ENCODE data around the gene C11orf71.

Gene C11orf71

DNA sequence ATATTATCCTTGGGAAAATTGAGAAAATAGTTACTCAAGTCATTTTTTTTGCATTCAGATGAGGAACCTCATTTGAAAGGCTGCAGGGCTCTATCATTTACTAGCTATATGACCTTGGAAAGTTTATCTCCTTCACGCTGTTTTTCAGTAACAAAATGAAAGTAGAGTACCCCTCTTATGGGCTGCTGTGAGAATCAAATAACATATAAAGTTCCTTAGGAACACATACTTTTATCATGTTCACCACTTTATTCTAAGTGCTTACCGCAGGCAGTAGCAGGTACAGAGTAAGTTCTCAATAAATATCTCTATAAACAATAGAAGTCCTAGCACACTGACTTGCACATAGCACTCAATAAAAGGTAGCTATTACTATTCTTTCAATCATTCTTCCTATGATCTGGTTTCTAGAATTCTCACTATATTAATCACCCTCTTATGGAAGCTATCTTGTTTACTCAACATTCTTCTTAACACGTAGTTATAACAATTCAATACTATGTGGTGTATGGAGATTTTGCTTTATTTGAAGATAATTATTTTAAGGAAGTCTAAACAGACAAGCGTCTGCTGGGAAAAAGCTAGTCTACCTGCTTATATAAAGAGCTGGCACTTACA lies 1.9 kb downstream of the C11orf71 start:
- DNase-seq: no peak

DNA sequence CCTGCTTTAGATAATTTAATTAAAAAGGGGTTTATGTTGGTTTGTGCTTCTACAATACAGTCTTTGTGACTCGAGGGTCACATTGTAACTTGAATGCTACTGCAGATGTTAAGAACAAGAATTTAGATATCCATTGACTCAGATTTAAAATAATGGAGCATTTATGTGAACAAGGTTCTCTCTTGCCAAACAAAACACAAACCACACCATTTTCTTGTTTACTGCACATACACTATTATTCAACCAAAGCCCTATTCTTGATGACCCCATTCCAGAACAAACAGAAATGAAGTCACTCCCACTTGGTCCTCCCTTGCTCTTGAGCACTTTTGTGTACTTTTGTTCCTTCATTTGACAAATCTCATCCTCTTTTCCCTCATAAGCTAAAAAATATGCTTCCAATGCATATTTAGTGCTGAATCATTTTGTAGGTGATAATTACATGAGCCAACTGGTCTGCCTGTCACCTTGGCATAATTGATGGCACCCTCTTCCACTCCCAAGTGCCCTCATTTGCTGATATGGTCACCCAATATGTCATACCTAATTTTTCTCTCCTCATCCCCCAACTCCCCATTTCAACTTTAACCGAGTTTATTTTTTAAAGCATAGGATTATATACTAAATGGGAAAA lies 2.8 kb downstream of the C11orf71 start:
- DNase-seq: no peak

DNA sequence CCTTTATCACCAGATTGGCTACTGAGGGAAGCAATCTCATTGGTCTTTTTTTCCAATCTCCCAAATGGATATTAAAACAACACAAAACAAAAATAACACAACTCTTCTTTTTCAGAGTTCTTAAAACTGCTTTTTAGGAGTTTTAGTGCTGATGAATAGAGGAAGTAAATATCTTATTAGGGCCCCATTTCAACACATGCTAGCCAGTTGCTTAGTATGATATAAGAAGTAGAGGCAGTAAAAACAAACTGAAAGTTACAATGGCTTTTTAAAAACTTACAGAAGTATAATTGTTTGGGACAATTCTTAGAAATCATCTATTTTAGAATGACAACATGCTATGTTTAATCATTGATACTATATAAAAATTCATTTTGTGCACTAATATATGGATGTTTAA lies 3.4 kb downstream of the C11orf71 start:
- no peak for DNase-seq

DNA sequence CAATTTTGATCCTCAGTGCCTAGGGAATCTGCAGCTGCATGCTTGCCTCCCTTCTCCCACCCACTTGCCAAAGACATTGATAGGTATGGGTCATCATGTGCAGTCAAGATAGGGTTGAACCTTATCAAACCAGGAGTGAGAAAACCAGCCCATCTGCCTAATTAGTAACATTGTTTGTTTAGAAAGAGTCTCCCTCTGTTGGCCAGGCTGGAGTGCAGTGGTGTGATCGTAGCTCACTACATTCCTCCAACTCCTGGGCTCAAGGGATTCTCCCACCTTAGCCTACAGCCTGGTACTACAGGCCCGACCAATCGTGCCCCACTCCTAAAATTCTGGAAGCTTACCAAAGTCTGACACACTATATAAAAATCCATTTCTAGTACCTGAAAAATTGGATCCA lies 4.6 kb downstream of the C11orf71 start:
- DNase-seq: no peak

DNA sequence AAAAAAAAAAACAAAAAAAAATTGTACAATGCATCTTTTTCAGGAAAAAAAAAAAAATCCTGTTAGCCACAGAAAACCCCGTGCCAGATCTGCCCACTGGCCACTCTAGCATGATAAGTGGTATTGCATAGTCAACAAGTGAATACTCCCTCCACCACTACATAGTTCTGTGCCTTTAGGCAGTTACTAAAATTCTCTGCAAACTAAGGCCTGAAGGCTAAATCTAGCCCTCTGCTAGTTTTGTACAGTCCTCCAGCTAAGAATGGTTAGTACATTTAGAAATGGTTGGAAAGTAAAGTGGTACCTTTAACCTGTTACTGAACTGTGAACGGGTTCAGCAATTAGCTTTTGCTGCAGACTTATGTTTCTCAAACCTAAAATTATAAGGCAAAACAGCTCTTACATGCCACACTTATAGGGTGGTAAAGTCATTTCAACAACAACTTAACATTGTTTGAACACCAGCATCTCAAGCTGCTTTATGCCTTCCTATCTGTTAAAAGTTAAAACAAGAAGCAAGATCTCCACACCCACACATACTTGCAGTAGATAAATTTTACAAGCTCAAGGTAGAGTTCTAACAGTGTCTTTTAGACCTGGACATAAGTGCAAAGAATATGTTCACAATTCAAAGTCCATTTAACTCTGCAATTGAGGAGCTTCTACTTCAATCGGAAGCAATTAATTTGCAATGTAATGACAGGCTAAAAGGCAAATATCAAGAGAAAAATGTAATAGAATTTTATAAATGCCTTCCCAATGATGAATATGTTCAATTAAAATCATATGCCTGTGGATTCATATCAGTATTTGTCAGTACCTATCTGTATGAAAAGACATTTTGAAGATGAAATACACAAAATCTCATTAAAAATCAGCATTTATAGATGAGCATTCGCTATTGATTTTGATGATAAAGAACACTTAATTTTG lies 7.3 kb downstream of the C11orf71 start:
- no peak for DNase-seq

DNA sequence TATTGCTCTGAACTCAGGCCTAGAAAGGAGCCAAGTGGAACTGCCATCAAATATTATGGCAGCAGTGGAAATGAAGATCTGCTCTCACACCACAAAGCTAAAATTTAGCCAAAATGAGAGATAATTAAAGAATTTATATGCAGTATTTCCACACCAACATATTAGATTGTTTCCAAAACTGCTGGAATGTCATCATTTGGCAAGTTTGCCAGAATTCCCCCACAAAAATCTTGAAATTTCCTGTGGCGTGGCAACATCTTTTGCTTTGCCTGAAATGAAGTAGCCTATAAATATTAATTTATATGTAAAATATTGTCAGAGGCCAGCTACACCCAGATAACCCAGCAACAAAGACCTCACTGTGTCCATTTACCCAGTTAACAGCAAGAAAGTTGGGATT lies 13.8 kb downstream of the C11orf71 start:
- DNase-seq: no peak

DNA sequence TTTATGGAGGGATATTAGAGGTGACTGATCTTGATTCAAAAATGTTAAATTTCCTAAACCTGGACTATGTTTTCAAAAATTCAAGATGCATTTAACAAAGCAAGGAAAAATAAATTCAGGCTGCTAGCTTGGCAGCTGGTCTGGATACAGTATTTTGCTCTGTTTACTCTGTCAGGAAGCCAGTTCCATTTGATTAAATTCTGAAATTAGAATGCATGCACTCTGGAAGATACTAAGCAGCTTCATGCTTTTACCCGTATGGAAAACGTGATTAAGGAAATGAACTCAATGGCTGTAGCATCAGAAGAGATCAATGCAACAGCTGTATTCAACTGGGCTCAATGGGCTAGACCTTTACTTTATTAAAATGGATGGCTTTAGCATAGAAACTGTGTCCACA lies 14.2 kb downstream of the C11orf71 start:
- DNase-seq: no peak

DNA sequence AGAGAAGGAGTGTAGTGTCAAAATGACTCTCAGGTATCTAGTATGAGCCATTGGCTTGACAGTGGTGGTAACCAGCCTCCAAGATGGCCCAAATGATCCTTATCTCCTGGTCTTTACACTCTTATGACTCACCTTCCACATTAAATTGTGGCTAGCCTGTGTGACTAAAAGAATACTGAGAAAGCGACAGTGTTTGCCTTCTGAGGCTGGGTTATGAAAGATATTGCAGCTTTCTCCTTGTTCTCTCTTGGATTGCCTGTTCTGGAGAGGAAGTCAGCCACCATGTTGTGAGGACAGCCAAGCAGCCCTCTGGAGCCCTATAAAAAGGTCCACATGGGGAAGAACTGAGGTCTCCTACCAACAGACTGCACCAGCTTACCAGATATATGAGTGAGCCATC lies 15.8 kb downstream of the C11orf71 start:
- DNase-seq: no peak

DNA sequence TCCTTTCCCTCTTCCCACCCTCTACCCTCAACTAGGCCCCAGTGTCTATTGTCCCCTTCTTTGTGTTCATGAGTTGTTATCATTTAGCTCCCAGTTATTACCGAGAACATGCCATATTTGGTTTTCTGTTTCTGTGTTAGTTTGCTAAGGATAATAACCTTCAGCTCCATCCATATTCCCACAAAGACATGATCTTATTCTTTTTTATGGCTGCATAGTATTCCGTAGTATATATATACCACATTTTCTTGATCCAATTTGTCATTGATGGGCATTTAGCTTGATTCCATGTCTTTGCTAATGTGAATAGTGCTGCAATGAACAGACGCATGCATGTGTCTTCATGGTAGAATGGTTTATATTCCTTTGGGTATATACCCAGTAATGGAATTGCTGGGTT lies 17.8 kb downstream of the C11orf71 start:
- no peak for DNase-seq

DNA sequence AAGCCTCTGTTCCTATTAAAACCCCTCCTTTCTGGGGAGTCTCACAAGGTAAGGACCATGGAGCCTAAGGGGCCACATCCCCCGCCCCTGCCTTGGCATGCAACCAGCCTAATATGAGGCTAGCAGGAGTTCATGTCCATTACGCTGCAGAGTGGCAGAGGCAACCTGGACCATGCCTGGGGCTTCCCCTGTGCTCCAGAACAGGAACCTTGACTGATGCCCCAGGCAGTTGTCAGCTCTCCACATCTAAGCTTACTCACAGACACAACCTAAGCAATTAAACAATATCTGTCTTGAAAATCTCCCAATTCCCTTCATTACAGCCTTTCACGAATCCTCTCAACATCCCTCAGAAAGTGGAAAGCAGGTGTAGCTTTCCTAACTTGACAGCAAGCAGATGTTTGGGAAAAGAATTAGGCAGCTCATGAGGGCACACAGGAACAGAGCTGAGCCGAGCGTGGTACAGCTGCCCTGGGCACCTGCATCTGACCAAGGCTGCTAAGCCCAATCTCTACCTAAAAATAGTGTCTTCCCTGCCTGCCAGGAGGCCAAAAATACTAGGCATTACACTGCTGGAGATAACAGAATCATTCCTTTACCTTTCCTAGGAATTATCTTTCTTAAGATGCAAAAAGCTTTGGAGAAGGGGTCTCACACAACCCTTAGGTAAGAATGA lies 20.8 kb downstream of the C11orf71 start:
- no peak for DNase-seq

DNA sequence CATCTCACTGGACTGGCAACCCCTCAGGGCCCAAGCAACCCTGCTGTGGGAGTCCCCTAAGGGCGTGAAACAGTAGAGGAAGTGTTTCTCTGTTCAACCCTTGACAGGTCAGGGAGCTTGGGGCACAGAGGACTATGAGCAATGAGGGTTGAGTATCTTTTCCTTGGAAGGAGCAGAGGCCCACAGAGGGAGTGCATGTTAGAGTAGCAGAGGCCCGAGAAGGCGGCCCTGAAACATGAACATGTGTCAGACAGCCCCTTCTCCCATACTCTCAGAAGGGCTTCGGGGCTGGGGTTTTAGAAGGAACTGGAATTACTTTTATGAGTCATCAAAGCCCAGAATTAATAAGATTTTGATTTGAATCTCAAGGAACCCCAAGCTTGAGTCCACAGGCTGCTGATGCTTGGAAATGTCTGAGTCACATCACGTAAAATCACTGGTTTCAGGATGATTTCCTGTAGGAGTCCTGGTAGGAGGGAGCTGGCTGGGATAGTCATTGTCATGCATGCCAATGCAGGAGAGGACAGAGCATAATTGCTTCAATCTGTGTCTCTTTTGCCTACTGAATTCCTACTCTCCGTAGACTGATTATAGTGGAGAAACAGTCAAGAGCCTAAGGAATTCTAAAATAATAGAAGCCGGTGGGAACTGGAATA lies 22.6 kb downstream of the C11orf71 start:
- no peak for DNase-seq

DNA sequence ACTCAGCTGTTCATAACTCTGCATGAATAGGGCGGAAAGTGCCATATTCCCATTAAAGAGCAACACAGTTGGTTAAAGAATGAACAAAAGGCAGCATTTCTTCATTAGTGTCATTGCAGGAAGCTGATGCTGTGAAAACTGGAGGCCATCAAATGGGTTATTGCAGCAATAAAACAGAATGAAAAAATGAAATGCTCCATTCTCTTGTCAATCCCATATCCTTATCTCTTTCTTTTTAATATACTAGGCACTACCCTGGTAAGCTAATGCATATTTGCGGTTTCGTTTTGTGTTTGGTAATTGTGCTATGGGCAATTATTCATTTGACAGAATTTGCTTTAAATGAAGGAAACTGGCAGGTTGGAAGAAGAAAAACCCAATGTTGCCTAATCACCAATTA lies 25.3 kb downstream of the C11orf71 start:
- no peak for DNase-seq

DNA sequence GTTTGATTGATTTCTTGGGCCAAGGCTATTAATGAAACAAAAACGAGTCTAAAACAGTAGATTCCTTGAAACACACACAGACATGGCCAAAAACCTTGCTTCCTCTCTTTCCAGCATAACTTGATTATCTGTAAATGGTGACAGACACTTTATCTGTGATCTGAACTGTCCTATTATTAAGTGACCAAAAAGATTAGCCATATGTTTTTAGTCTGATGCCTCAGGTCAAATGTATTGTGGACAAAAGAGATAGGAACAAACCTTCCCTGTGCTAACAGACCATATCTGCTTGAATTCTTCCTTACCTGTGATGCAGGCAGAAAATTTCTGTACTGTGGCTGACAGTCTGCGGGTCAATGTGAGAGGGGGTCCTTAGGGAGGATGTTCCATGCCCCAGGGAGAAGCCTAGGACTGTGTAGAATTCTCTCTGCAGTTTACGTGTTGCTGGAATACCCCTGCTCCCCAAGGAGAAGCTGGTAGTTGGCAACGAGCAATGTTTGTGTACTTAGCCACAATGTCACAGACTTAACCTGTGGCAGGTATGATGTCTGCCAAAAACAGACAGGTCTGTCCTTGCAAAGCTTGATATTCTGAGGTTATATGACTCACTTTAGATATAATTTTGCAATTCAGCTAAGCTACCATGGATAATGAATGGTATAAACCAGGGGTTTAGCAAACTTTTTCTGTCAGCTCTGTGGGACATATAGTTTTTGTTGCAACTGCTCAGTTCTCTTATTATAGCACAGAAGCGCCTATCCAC lies 31.2 kb downstream of the C11orf71 start:
- DNase-seq: no peak

DNA sequence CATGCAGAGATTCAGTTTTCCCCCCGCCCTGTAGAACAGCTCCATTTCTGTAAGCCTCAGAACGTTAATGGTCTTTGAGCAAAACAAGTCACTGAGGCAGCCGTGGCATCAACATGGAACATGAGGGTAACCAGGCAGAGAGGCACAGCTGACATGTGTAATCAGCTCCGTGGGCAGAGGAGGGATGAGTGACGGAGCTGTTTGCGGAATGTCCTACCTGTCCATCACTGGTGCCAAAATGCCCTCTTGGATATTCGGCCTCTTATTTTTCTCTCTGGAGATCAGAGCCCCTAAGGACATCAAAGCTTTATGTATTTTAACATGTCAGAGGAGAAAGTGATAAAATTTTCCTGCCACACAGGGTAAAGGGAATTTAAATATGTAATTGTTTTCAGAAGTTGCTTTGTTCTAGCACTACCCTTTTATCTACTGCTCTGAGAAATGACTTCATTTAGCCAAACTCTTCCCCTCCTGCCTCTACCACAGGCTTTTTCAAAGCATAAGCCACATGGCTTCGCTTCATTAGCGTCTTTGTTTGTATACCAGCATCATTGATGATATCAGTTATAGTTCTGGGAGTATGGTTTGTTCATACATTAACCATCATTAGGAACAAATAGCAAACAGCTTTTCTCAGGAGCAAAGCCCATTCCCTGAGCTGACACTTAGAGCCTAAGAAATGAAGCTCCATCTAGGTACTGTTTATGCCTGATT lies 32.9 kb downstream of the C11orf71 start:
- no peak for DNase-seq

DNA sequence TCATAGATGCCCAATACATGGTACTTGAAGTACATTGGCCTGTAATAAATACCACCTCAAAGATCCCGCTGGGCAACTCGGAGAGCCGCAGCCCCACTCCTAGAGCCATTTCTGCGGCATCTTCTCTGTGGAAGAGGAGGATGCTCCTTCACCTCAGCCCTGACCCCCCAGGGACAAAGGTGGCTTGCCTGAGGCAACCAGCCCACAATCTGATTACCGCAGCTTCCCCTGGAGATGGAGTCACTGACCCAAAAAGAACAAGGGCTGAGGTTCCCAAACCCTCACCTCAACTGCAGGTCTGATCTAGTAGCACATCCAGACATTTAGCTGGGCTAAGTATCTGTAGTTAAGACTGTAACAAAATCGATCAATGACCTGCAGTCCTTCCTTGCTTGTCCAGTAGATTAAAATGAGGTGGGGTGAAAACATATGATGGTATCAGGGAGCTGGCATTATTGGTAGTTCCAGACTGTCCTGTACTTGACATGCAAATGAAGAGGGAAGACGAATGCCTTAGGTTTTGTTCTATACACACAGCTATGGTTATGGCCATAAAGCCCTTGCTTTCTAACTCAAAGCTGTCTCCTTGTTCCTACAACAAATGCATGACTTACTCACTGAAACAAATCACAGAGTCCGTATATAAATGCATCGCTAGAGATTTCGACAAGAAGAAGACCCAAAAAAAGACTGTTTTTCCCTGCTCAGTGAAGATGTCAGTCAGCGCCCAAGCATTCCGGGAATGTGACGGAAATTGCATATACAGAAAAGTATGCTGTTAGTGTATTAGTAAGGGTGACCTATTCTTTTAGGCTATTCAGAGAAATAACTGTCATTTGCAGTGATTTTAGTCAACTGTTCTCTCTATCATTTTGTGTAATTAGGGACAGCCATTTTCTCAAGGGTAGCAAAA lies 33.7 kb downstream of the C11orf71 start:
- no peak for DNase-seq

DNA sequence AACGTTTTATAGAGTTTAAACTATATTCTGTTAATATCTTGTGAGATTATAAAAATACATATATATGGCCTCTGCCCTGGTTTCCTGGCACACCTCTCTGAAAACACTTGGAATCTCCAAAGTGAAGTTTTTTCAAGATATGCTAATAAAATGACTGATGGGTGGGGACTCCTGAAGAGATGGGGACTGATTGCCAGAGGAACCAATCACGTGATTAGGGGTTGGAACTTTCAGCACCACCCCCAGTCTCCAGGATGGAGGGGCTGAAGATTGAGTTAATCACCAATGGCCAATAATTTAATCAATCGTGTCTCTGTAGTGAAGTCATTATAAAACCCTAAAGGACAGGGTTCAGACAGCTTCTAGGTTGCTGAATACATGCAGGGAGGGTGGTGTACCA lies 37.4 kb downstream of the C11orf71 start:
- DNase-seq: no peak

DNA sequence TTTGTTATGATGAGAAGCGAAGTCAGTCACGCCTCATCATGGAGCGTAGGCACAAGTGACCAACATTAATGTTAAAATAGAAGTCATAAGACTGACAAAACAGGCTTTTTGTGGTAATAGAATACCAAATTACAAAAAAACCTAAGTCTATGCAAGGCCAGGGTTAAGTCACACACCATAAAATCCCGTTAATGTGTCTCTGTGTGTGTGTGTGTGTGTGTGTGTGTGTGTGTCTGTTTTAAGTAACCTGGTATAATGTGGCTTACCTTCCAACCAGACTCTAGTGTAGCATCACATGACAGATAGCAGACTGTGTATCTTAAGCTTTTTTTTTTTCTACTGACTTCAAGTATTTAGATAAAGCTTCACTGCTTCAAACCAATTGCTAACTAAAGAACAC lies 38.0 kb downstream of the C11orf71 start:
- DNase-seq: no peak

DNA sequence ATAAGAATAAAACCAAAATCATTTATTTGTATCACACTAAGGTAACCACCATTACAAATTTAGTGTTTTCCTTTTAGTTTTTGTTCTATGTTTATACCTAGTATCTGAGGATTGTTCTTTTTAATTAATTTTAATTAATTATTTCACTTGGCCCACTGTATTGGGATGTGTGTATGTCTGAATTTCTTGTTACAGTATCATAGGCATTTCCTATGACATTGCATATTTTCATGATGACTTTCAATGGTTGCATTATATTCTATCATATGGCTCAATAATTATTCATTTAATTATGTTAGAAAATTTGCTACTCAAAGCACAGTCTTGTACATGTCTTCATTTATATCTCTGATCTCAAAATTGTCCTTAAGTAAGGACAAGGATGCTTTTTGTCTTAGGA lies 41.0 kb downstream of the C11orf71 start:
- DNase-seq: no peak

DNA sequence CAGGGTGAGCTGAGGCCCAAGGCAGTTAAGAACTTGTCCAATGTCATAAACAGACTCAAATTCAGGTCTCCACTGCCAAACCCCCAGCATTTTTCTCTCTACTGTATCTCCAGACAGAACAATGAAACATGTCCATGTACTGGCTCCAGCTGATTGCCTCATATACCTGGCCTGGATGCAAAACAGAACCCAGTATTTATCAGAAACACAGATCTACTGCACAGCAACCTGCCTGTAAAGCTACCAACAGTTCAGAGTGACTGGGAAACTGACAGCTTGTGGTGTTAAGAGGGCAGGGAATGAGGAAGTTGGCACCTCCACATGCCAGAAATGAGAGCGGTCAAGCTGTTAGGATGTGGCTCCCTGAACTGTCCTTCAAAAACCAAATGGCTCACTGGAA lies 41.6 kb downstream of the C11orf71 start:
- DNase-seq: no peak

DNA sequence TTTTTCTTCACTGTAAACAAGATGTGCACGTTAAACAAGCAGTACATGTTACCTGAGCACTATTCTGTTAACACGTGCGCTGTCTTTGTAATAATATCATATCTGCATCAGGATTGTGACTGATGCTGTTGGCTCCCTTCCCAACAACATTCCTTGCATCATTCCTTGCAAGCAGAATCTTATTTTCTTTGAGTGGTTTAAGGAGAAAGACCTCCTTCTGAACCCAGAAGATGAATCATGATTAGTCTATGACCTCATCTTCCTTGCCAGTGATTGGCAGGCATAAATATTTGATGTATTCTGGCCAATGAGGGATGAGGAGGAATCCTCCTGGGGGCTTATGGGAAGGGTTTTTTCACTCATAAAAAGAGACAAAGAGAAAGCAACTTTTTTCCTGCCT lies 46.2 kb downstream of the C11orf71 start:
- DNase-seq: no peak
